ENCODE measurements around the gene EIF5A. TPM values are rescaled to one million over a fixed set of nuclear protein-coding genes. Genes with fewer than 3 reads are reported as not detected.

EIF5A gene
- total and polyA plus RNA-seq, 2 donors, result 305 to 324 TPM

- under 1% methylated on average over 95 of the region's 95 CpGs for WGBS
- peaks cover 14 to 25% of the 10 kb centered on the region in 2 donors for H3K4me1 ChIP-seq (ENCODE audit: control insufficient read depth in 2 of 2, insufficient read depth in 2 of 2, low read length in 2 of 2)
- H3K36me3 ChIP-seq (ENCODE audit: control insufficient read depth in 2 of 2, insufficient read depth in 2 of 2, low read length in 1 of 2), result peaks cover 48 to 71% of the 10 kb centered on the region in 2 donors
These were observed 7.5 kb downstream of the EIF5A start, which contains the start of gene GPS2 for GRCh38 chr17:7314719-7315569. Gene GPS2 (minus strand): TSS chr17:7315360. CDS start chr17:7315052, 308 bp downstream.

GRCh38 chr17:7315570-7316235, 8.3 kb downstream of the EIF5A start:
- H3K36me3 ChIP-seq (ENCODE audit: control insufficient read depth in 2 of 2, insufficient read depth in 2 of 2, low read length in 1 of 2), result peaks cover 50 to 69% of the 10 kb centered on the region in 2 donors
- WGBS, result 47% methylated on average over 30 of the region's 30 CpGs
- H3K4me3 ChIP-seq (ENCODE audit: low read length in 2 of 2), result peak overlapping the region; percentile 62 to 82
- H3K4me1 ChIP-seq (ENCODE audit: control insufficient read depth in 2 of 2, insufficient read depth in 2 of 2, low read length in 2 of 2), result peaks cover 11 to 18% of the 10 kb centered on the region in 2 donors
- H3K27ac ChIP-seq (ENCODE audit: low read depth in 1 of 2, low read length in 1 of 2), result peak overlapping the region; percentile 84 to 98
- H3K9me3 ChIP-seq (ENCODE audit: control insufficient read depth in 2 of 2, insufficient read depth in 1 of 2, low read length in 1 of 2), result no peaks in the 10 kb centered on the region
- DNase-seq (ENCODE audit: low read depth in 6 of 9, low spot score in 9 of 9), result no peak
- H3K27me3 ChIP-seq (ENCODE audit: control insufficient read depth in 2 of 2, insufficient read depth in 1 of 2, low read length in 1 of 2), result no peaks in the 10 kb centered on the region

More at GRCh38 chr17:7314719-7315569, 7.5 kb downstream of the EIF5A start, which contains the start of gene GPS2:
- Histone ChIP-seq H3K27ac (ENCODE audit: low read depth in 1 of 2, low read length in 1 of 2) (peak within 1 kb of the TSS; percentile 84 to 98), H3K4me3 (ENCODE audit: low read length in 2 of 2) (peak within 1 kb of the TSS; percentile 62 to 82), H3K27me3 (ENCODE audit: control insufficient read depth in 2 of 2, insufficient read depth in 1 of 2, low read length in 1 of 2) (no peaks in the 10 kb centered on the region), H3K9me3 (ENCODE audit: control insufficient read depth in 2 of 2, insufficient read depth in 1 of 2, low read length in 1 of 2) (no peaks in the 10 kb centered on the region)
- DNase-seq (ENCODE audit: low read depth in 6 of 9, low spot score in 9 of 9), result peak in 6 of 9 donors; percentile 78 to 94 (median 88)

GRCh38 chr17:7317161-7317803, 9.9 kb downstream of the EIF5A start:
- Histone ChIP-seq H3K9me3 (ENCODE audit: control insufficient read depth in 2 of 2, insufficient read depth in 1 of 2, low read length in 1 of 2) (no peaks in the 10 kb centered on the region), H3K4me3 (ENCODE audit: low read length in 2 of 2) (no peak overlapping the region)
- 97% methylated on average over 16 of the region's 16 CpGs for WGBS

GRCh38 chr17:7318121-7318860, 10.9 kb downstream of the EIF5A start:
- over 99% methylated on average over 13 of the region's 13 CpGs for WGBS

More at GRCh38 chr17:7317161-7317803, 9.9 kb downstream of the EIF5A start:
- Histone ChIP-seq H3K27ac (ENCODE audit: low read depth in 1 of 2, low read length in 1 of 2) (no peak overlapping the region), H3K36me3 (ENCODE audit: control insufficient read depth in 2 of 2, insufficient read depth in 2 of 2, low read length in 1 of 2) (peaks cover 54 to 70% of the 10 kb centered on the region in 2 donors), H3K27me3 (ENCODE audit: control insufficient read depth in 2 of 2, insufficient read depth in 1 of 2, low read length in 1 of 2) (no peaks in the 10 kb centered on the region), H3K4me1 (ENCODE audit: control insufficient read depth in 2 of 2, insufficient read depth in 2 of 2, low read length in 2 of 2) (peaks cover 11 to 18% of the 10 kb centered on the region in 2 donors)
- DNase-seq (ENCODE audit: low read depth in 6 of 9, low spot score in 9 of 9), result no peak

GRCh38 chr17:7321466-7321865, 14.0 kb downstream of the EIF5A start:
- H3K9me3 ChIP-seq (ENCODE audit: control insufficient read depth in 2 of 2, insufficient read depth in 1 of 2, low read length in 1 of 2), result no peaks in the 10 kb centered on the region
- H3K27ac ChIP-seq (ENCODE audit: low read depth in 1 of 2, low read length in 1 of 2), result no peak overlapping the region
- no peaks in the 10 kb centered on the region for H3K27me3 ChIP-seq (ENCODE audit: control insufficient read depth in 2 of 2, insufficient read depth in 1 of 2, low read length in 1 of 2)
- peaks cover 81 to 86% of the 10 kb centered on the region in 2 donors for H3K36me3 ChIP-seq (ENCODE audit: control insufficient read depth in 2 of 2, insufficient read depth in 2 of 2, low read length in 1 of 2)
- H3K4me3 ChIP-seq (ENCODE audit: low read length in 2 of 2), result no peak overlapping the region
- WGBS, result 97% methylated on average over 15 of the region's 15 CpGs
- DNase-seq (ENCODE audit: low read depth in 6 of 9, low spot score in 9 of 9), result no peak
- no peaks in the 10 kb centered on the region for H3K4me1 ChIP-seq (ENCODE audit: control insufficient read depth in 2 of 2, insufficient read depth in 2 of 2, low read length in 2 of 2)

More at GRCh38 chr17:7318121-7318860, 10.9 kb downstream of the EIF5A start:
- Histone ChIP-seq H3K9me3 (ENCODE audit: control insufficient read depth in 2 of 2, insufficient read depth in 1 of 2, low read length in 1 of 2) (no peaks in the 10 kb centered on the region), H3K4me1 (ENCODE audit: control insufficient read depth in 2 of 2, insufficient read depth in 2 of 2, low read length in 2 of 2) (peaks cover 11 to 18% of the 10 kb centered on the region in 2 donors), H3K27ac (ENCODE audit: low read depth in 1 of 2, low read length in 1 of 2) (no peak overlapping the region), H3K27me3 (ENCODE audit: control insufficient read depth in 2 of 2, insufficient read depth in 1 of 2, low read length in 1 of 2) (no peaks in the 10 kb centered on the region), H3K4me3 (ENCODE audit: low read length in 2 of 2) (no peak overlapping the region), H3K36me3 (ENCODE audit: control insufficient read depth in 2 of 2, insufficient read depth in 2 of 2, low read length in 1 of 2) (peaks cover 54 to 70% of the 10 kb centered on the region in 2 donors)
- no peak for DNase-seq (ENCODE audit: low read depth in 6 of 9, low spot score in 9 of 9)

GRCh38 chr17:7322520-7323194, 15.2 kb downstream of the EIF5A start:
- Histone ChIP-seq H3K4me1 (ENCODE audit: control insufficient read depth in 2 of 2, insufficient read depth in 2 of 2, low read length in 2 of 2) (peaks cover 0 to 2% of the 10 kb centered on the region in 2 donors), H3K27me3 (ENCODE audit: control insufficient read depth in 2 of 2, insufficient read depth in 1 of 2, low read length in 1 of 2) (no peaks in the 10 kb centered on the region), H3K27ac (ENCODE audit: low read depth in 1 of 2, low read length in 1 of 2) (no peak overlapping the region), H3K4me3 (ENCODE audit: low read length in 2 of 2) (no peak overlapping the region), H3K9me3 (ENCODE audit: control insufficient read depth in 2 of 2, insufficient read depth in 1 of 2, low read length in 1 of 2) (no peaks in the 10 kb centered on the region), H3K36me3 (ENCODE audit: control insufficient read depth in 2 of 2, insufficient read depth in 2 of 2, low read length in 1 of 2) (peaks cover 78 to 81% of the 10 kb centered on the region in 2 donors)
- WGBS, result 98% methylated on average over 22 of the region's 22 CpGs
- no peak for DNase-seq (ENCODE audit: low read depth in 6 of 9, low spot score in 9 of 9)

- H3K36me3 ChIP-seq (ENCODE audit: control insufficient read depth in 2 of 2, insufficient read depth in 2 of 2, low read length in 1 of 2), result peaks cover 65 to 68% of the 10 kb centered on the region in 2 donors
- H3K4me3 ChIP-seq (ENCODE audit: low read length in 2 of 2), result no peak overlapping the region
- DNase-seq (ENCODE audit: low read depth in 6 of 9, low spot score in 9 of 9), result peak in 3 of 9 donors; percentile 47 to 63 (median 49)
- no peak overlapping the region for H3K27ac ChIP-seq (ENCODE audit: low read depth in 1 of 2, low read length in 1 of 2)
- H3K4me1 ChIP-seq (ENCODE audit: control insufficient read depth in 2 of 2, insufficient read depth in 2 of 2, low read length in 2 of 2), result peaks cover 5 to 14% of the 10 kb centered on the region in 2 donors
- no peaks in the 10 kb centered on the region for H3K27me3 ChIP-seq (ENCODE audit: control insufficient read depth in 2 of 2, insufficient read depth in 1 of 2, low read length in 1 of 2)
- no peaks in the 10 kb centered on the region for H3K9me3 ChIP-seq (ENCODE audit: control insufficient read depth in 2 of 2, insufficient read depth in 1 of 2, low read length in 1 of 2)
- WGBS, result 76% methylated on average over 39 of the region's 39 CpGs
These were observed 16.5 kb downstream of the EIF5A start for GRCh38 chr17:7323731-7324437.
